K562 (cell line): ENCODE results near the gene SLCO2B1. TPM values are rescaled to one million over a fixed set of nuclear protein-coding genes. Genes with fewer than 3 reads are reported as not detected.

Experiments
- BACH1 ChIP-seq: fragments of 200-800 bp; sonication (Bioruptor generic); IDR thresholded peaks from 2 replicates; pipeline ENCODE4 v1.6.1; 2016; ENCODE audit warnings: missing genetic modification characterization, missing compliant biosample characterization
- BCL6 ChIP-seq: fragments of 250-450 bp; sonication (Bioruptor Pico); IDR thresholded peaks from 2 replicates; pipeline ENCODE4 v1.4.0; 2020
- CBX3 ChIP-seq, 2 experiments: IDR thresholded peaks; 1 replicate in 1 of 2; 2 replicates in 1 of 2; pipeline ENCODE4 v1.6.1; 2012; ENCODE audit warnings: inconsistent platforms in 2 of 2, low read length in 2 of 2, borderline replicate concordance in 1 of 2, control low read depth in 1 of 2
- DACH1 ChIP-seq: fragments of 450-650 bp; IDR thresholded peaks from 2 replicates; pipeline ENCODE4 v1.6.1; 2018; ENCODE audit not compliant: partially characterized antibody
- E2F3 ChIP-seq: fragments of 250-450 bp; sonication (Bioruptor Pico); IDR thresholded peaks from 2 replicates; pipeline ENCODE4 v1.4.0; 2020; ENCODE audit warnings: mild to moderate bottlenecking
- FOXK2 ChIP-seq, 2 experiments: fragments of 450-650 bp; IDR thresholded peaks in 1 of 2; conservative IDR thresholded peaks in 1 of 2; 2 replicates each; pipeline ENCODE4 v1.6.1; 2016; ENCODE audit warnings: low read depth in 2 of 2, mild to moderate bottlenecking in 1 of 2
- GABPA ChIP-seq: fragments of 200-800 bp; sonication (Bioruptor generic); conservative IDR thresholded peaks from 2 replicates; pipeline ENCODE4 v1.6.1; 2016; ENCODE audit warnings: low read depth, missing genetic modification characterization, missing compliant biosample characterization
- GTF2A2 ChIP-seq: IDR thresholded peaks from 2 replicates; pipeline ENCODE4 v1.6.1; 2016; ENCODE audit warnings: mild to moderate bottlenecking, missing genetic modification characterization, missing compliant biosample characterization
- GTF2E2 ChIP-seq: fragments of 200-800 bp; sonication (Bioruptor generic); IDR thresholded peaks from 2 replicates; pipeline ENCODE4 v1.6.1; 2016; ENCODE audit warnings: missing genetic modification characterization, missing compliant biosample characterization
- HBP1 ChIP-seq: fragments of 450-650 bp; formaldehyde crosslinking; IDR thresholded peaks from 2 replicates; pipeline ENCODE4 v1.4.0; 2022; ENCODE audit warnings: missing genetic modification characterization
- HNRNPUL1 ChIP-seq: fragments of 200-400 bp; formaldehyde crosslinking; IDR thresholded peaks from 2 replicates; pipeline ENCODE4 v1.6.1; 2017; ENCODE audit warnings: low read length
- MYNN ChIP-seq, 2 experiments: sonication (generic); formaldehyde crosslinking in 1 of 2; IDR thresholded peaks; 2 replicates each; pipeline versions ENCODE4 v1.5.0 to v1.6.1; 2016 to 2020; ENCODE audit warnings: antibody characterized with exemption in 1 of 2, missing genetic modification reagents in 1 of 2
- NELFE ChIP-seq: IDR thresholded peaks from 2 replicates; pipeline ENCODE4 v1.6.1; 2011; ENCODE audit warnings: mild to moderate bottlenecking; ENCODE audit not compliant: insufficient read depth, insufficient read length
- NFRKB ChIP-seq: fragments of 450-650 bp; IDR thresholded peaks from 2 replicates; pipeline ENCODE4 v1.6.1; 2016; ENCODE audit warnings: low read depth
- NR2F6 ChIP-seq: fragments of 450-650 bp; formaldehyde crosslinking; IDR thresholded peaks from 2 replicates; pipeline ENCODE4 v1.4.0; 2020; ENCODE audit warnings: mild to moderate bottlenecking
- POLR2B ChIP-seq: fragments of 450-650 bp; IDR thresholded peaks from 2 replicates; pipeline ENCODE4 v1.6.1; 2018; ENCODE audit warnings: low read depth; ENCODE audit not compliant: partially characterized antibody
- PRMT5 ChIP-seq: sonication (generic); formaldehyde crosslinking; IDR thresholded peaks from 2 replicates; pipeline ENCODE4 v1.5.0; 2020; ENCODE audit warnings: missing genetic modification reagents
- RUNX1 ChIP-seq: sonication (generic); IDR thresholded peaks from 2 replicates; pipeline ENCODE4 v1.6.1; 2016; ENCODE audit warnings: antibody characterized with exemption, low read depth
- SIN3A ChIP-seq, 2 experiments: fragments of 150-350 bp in 1 of 2; IDR thresholded peaks; 2 replicates each; pipeline ENCODE4 v1.6.1; 2011 to 2016; ENCODE audit warnings: borderline replicate concordance in 2 of 2, low read depth in 2 of 2, low read length in 2 of 2, mild to moderate bottlenecking in 2 of 2, moderate library complexity in 2 of 2; ENCODE audit not compliant: control insufficient read depth in 1 of 2
- SMARCA4 ChIP-seq: fragments of 450-650 bp; IDR thresholded peaks from 2 replicates; pipeline ENCODE4 v1.6.1; 2016
- SREBF1 ChIP-seq: fragments of 150-350 bp; IDR thresholded peaks from 2 replicates; pipeline ENCODE4 v1.6.1; 2014; ENCODE audit warnings: antibody characterized with exemption, low read depth, low read length, borderline replicate concordance
- ZNF232 ChIP-seq: sonication (generic); formaldehyde crosslinking; IDR thresholded peaks from 2 replicates; pipeline ENCODE4 v1.8.0; 2022; ENCODE audit warnings: mild to moderate bottlenecking, missing genetic modification reagents
- ZNF253 ChIP-seq: fragments of 250-450 bp; sonication (Bioruptor Pico); conservative IDR thresholded peaks from 2 replicates; pipeline ENCODE4 v1.6.1; 2021; ENCODE audit warnings: mild to moderate bottlenecking
- ZNF263 ChIP-seq: sonication (generic); formaldehyde crosslinking; IDR thresholded peaks from 2 replicates; pipeline ENCODE4 v1.8.0; 2022; ENCODE audit warnings: mild to moderate bottlenecking, missing genetic modification reagents, borderline replicate concordance
- ZNF77 ChIP-seq: fragments of 250-450 bp; sonication (Bioruptor Pico); IDR thresholded peaks from 2 replicates; pipeline ENCODE4 v1.5.0; 2020
- ZZZ3 ChIP-seq: fragments of 450-650 bp; IDR thresholded peaks from 2 replicates; pipeline ENCODE4 v1.6.1; 2016; ENCODE audit warnings: antibody characterized with exemption, mild to moderate bottlenecking, moderate library complexity
- polyA plus RNA-seq, 8 experiments: library from polyadenylated mRNA; depleted of rRNA in 4 of 8; stranded (reverse) in 5 of 8; unstranded in 3 of 8; fragments of >200 nt; fragmentation: Nextera tagmentation in 2 of 8; fragmentation: Illumina TruSeq in 1 of 8; extraction: Ambion mirVana in 2 of 8; extraction: Trizol in 1 of 8; gene quantifications; 2 replicates each; pipeline versions ENCODE4 v1.2.1 to v1.2.3, GENCODE V29; 2011 to 2014; ENCODE audit warnings: inconsistent platforms in 1 of 8, missing spikeins in 1 of 8
- total RNA-seq, 7 experiments: library from RNA; depleted of rRNA in 6 of 7; stranded (reverse); fragments of >200 nt in 6 of 7; fragmentation: Illumina TruSeq in 2 of 7; extraction: Trizol in 2 of 7; gene quantifications; 2 replicates each; pipeline versions ENCODE4 v1.2.1 to v1.2.3, GENCODE V29; 2011 to 2021; ENCODE audit warnings: low replicate concordance in 1 of 7
- TF ChIP-seq, protein P1 (sequence below): sonication (generic); formaldehyde crosslinking; IDR thresholded peaks from 2 replicates; pipeline ENCODE4 v1.8.1; 2023; ENCODE audit warnings: missing genetic modification reagents, mild to moderate bottlenecking, borderline replicate concordance

The SLCO2B1 gene
- total and polyA plus RNA-seq, 9 of the 15 experiments (the other 6 are each of a cell fraction or from before 2014, with no cell fraction given) = 0.70 to 14.7 (median 7.6) TPM

DNA sequence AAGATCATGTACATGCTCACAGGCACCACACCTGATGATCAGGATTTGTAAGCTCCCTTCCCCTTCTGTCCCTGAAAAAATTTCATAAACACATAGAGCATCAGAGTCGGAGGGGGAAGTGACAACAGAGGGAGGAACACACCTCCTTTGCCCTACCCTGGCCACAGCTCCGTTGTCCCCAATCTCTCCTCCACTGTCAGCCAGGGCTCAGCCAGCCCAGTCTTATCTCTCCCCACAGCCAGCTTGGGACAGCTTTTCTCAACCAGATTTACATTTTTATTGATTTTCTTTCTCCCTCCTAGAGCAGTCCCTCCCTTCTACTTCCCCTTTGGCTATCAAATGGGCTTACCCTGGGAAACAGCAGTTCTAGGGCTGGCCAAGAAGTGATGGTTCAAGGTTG is 57.5 kb downstream of the SLCO2B1 start (continued):
- peak in 1 of 2 experiments; percentile 54; a peak in 2 of 4 replicates for TF ChIP-seq FOXK2 (conservative IDR thresholded peaks at IDR 0.05 in 1 of 2, IDR thresholded peaks at IDR 0.05 in 1 of 2; ENCODE audit: low read depth in 2 of 2)
- no peak for TF ChIP-seq BCL6 (CRISPR knock-in tag)
- no peak for TF ChIP-seq HNRNPUL1
- TF ChIP-seq NR2F6 (CRISPR knock-in tag) = no peak
- TF ChIP-seq E2F3 (CRISPR knock-in tag) = no peak
- TF ChIP-seq ZNF232 (CRISPR knock-in tag) = no peak
- TF ChIP-seq ZNF253 = no peak
- TF ChIP-seq ZNF263 (CRISPR knock-in tag) = peak; percentile 66; the same call in 1 of the 2 replicates
- TF ChIP-seq GTF2A2 (tag) = no peak
- no peak for TF ChIP-seq NFRKB
- TF ChIP-seq RUNX1 = no peak
- 0 out of 2 replicates have a peak, but pooled peaks have one; percentile 47 for TF ChIP-seq MYNN (IDR thresholded peaks at IDR 0.05)
- TF ChIP-seq MYNN (CRISPR knock-in tag; IDR thresholded peaks at IDR 0.05) = no peak
- peak; percentile 90 for TF ChIP-seq SMARCA4
- TF ChIP-seq, protein P1, sequence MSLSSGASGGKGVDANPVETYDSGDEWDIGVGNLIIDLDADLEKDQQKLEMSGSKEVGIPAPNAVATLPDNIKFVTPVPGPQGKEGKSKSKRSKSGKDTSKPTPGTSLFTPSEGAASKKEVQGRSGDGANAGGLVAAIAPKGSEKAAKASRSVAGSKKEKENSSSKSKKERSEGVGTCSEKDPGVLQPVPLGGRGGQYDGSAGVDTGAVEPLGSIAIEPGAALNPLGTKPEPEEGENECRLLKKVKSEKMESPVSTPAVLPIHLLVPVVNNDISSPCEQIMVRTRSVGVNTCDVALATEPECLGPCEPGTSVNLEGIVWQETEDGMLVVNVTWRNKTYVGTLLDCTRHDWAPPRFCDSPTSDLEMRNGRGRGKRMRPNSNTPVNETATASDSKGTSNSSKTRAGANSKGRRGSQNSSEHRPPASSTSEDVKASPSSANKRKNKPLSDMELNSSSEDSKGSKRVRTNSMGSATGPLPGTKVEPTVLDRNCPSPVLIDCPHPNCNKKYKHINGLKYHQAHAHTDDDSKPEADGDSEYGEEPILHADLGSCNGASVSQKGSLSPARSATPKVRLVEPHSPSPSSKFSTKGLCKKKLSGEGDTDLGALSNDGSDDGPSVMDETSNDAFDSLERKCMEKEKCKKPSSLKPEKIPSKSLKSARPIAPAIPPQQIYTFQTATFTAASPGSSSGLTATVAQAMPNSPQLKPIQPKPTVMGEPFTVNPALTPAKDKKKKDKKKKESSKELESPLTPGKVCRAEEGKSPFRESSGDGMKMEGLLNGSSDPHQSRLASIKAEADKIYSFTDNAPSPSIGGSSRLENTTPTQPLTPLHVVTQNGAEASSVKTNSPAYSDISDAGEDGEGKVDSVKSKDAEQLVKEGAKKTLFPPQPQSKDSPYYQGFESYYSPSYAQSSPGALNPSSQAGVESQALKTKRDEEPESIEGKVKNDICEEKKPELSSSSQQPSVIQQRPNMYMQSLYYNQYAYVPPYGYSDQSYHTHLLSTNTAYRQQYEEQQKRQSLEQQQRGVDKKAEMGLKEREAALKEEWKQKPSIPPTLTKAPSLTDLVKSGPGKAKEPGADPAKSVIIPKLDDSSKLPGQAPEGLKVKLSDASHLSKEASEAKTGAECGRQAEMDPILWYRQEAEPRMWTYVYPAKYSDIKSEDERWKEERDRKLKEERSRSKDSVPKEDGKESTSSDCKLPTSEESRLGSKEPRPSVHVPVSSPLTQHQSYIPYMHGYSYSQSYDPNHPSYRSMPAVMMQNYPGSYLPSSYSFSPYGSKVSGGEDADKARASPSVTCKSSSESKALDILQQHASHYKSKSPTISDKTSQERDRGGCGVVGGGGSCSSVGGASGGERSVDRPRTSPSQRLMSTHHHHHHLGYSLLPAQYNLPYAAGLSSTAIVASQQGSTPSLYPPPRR (CRISPR knock-in tag) = no peak
- no peak for TF ChIP-seq CBX3 (IDR thresholded peaks at IDR 0.05; ENCODE audit: borderline replicate concordance in 1 of 2, low read length in 2 of 2)
- no peak for TF ChIP-seq HBP1 (CRISPR knock-in tag)
- TF ChIP-seq PRMT5 (CRISPR knock-in tag) = no peak
- no peak for TF ChIP-seq SIN3A (IDR thresholded peaks at IDR 0.05; ENCODE audit: borderline replicate concordance in 2 of 2, control insufficient read depth in 1 of 2, low read depth in 2 of 2, low read length in 2 of 2)
- TF ChIP-seq POLR2B = no peak
- no peak for TF ChIP-seq ZZZ3
- no peak for TF ChIP-seq ZNF77 (CRISPR knock-in tag)
- TF ChIP-seq BACH1 (tag) = no peak
- no peak for TF ChIP-seq NELFE
- TF ChIP-seq DACH1 = no peak
- peak; percentile 50; the same call in 1 of the 2 replicates for TF ChIP-seq GABPA
- TF ChIP-seq GTF2E2 (tag) = no peak
- no peak for TF ChIP-seq SREBF1
